ENCODE results near the gene TAS1R3.

Gene TAS1R3

DNA sequence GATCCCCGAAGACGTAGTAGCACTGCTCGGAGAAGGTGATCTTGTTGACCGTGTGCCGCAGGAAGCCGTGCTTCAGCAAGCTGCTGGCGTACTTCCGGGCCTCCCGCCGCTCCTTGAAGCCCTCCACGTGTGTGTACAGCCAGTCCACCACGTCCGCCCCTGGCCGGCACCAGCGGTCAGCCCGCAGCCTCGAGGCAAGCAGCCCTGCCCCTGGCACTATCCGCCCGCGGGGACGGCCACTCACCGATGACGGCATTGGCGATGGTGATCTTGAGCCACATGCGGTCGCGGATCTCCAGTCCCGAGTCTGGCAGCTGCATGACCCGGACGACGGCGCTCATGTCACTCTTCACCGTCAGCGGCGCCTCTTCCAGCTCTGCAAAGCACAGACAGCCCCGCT lies 7.2 kb downstream of the TAS1R3 start:
- TF ChIP-seq, protein P1, sequence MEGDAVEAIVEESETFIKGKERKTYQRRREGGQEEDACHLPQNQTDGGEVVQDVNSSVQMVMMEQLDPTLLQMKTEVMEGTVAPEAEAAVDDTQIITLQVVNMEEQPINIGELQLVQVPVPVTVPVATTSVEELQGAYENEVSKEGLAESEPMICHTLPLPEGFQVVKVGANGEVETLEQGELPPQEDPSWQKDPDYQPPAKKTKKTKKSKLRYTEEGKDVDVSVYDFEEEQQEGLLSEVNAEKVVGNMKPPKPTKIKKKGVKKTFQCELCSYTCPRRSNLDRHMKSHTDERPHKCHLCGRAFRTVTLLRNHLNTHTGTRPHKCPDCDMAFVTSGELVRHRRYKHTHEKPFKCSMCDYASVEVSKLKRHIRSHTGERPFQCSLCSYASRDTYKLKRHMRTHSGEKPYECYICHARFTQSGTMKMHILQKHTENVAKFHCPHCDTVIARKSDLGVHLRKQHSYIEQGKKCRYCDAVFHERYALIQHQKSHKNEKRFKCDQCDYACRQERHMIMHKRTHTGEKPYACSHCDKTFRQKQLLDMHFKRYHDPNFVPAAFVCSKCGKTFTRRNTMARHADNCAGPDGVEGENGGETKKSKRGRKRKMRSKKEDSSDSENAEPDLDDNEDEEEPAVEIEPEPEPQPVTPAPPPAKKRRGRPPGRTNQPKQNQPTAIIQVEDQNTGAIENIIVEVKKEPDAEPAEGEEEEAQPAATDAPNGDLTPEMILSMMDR (IDR thresholded peaks at IDR 0.05; ENCODE audit: low read depth, low read length): no peak
- H3K27me3 ChIP-seq: no peaks in the 10 kb centered on the region
- no peak for DNase-seq
- H3K36me3 ChIP-seq: peaks cover 49% of the 10 kb centered on the region
- H3K4me3 ChIP-seq (ENCODE audit: low read depth, low read length): no peak overlapping the region
- no peaks in the 10 kb centered on the region for H3K9me3 ChIP-seq
- no peaks in the 10 kb centered on the region for H3K4me1 ChIP-seq

DNA sequence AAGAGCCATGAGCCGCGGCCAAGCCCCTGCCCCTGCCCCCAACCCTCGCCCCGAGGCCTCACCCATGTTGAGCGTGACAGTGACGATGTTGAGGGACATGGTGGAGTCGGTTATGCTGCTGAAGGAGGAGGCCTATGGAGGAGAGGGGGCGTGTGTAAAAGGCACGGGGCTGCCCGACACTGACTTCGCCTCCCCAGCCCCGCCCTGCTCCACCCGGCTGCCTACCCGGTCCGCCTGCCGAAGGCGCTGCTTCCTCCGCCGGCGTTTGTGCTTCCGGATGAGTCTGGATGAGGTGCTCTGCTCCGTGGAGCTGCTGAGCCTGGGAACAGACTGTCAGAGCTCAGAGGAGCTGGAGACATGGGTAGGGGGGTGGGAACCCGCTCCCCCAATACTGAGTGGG lies 9.1 kb downstream of the TAS1R3 start:
- TF ChIP-seq, protein P1 (IDR thresholded peaks at IDR 0.05; ENCODE audit: low read depth, low read length): no peak
- Histone ChIP-seq H3K4me3 (ENCODE audit: low read depth, low read length) (no peak overlapping the region), H3K36me3 (peaks cover 46% of the 10 kb centered on the region), H3K9me3 (no peaks in the 10 kb centered on the region), H3K27me3 (no peaks in the 10 kb centered on the region), H3K4me1 (no peaks in the 10 kb centered on the region)
- DNase-seq: no peak

DNA sequence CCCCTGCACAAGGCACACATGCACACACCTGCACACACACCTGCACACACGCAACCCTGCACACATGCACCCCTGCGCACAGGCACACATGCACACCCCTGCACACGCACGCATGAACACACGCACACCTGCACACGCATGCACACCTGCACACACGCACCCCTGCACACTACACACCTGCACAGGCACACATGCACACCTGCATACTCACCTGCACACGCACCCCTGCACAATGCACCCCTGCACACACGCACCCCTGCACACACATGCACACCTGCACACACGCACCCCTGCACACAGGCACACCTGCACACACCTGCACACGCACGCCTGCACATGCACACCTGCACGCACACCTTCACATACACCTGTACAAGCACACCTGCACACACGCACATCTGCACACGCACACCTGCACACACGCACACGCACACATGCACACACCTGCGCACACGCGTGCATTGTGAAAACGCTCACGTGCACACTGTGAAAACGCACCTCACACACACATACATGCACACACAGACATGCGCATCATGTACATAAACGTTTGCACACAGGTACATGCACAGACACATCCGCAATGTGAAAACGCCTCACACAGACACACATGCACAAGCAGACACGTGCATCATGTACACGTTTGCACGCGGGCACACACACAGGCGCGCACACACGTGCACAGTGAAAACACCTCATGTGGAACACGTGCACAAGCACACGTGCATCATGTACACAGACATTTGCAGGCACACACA lies 9.9 kb downstream of the TAS1R3 start:
- no peaks in the 10 kb centered on the region for H3K9me3 ChIP-seq
- H3K4me1 ChIP-seq: no peaks in the 10 kb centered on the region
- TF ChIP-seq, protein P1 (IDR thresholded peaks at IDR 0.05; ENCODE audit: low read depth, low read length): no peak
- DNase-seq: no peak
- no peaks in the 10 kb centered on the region for H3K27me3 ChIP-seq
- H3K36me3 ChIP-seq: peaks cover 44% of the 10 kb centered on the region
- H3K4me3 ChIP-seq (ENCODE audit: low read depth, low read length): no peak overlapping the region

DNA sequence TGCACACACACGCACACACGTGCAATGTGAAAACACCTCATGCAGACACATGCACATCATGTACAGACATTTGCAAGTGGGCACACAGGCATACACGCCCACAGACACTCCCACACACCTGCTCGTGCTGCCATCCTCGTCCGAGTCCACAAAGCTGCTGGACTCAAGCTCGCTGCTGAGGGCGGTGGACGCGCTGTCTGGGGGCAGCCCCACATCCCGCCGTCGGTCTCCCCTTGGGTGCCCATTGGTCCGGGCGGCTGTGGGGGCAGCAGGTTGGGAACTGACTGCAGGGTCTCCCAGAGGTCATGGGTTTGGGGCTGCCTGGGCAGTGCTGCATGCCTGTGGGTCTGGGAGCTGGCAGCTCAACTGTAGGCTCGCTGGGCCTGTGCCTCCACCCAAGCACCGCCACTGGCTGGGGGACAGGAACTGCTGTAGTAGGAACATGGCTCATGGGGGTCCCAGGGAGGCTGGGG lies 10.5 kb downstream of the TAS1R3 start:
- TF ChIP-seq, protein P1 (IDR thresholded peaks at IDR 0.05; ENCODE audit: low read depth, low read length): no peak
- Histone ChIP-seq H3K4me3 (ENCODE audit: low read depth, low read length) (no peak overlapping the region), H3K4me1 (no peaks in the 10 kb centered on the region), H3K27me3 (no peaks in the 10 kb centered on the region), H3K36me3 (peaks cover 40% of the 10 kb centered on the region), H3K9me3 (no peaks in the 10 kb centered on the region)
- DNase-seq: no peak

DNA sequence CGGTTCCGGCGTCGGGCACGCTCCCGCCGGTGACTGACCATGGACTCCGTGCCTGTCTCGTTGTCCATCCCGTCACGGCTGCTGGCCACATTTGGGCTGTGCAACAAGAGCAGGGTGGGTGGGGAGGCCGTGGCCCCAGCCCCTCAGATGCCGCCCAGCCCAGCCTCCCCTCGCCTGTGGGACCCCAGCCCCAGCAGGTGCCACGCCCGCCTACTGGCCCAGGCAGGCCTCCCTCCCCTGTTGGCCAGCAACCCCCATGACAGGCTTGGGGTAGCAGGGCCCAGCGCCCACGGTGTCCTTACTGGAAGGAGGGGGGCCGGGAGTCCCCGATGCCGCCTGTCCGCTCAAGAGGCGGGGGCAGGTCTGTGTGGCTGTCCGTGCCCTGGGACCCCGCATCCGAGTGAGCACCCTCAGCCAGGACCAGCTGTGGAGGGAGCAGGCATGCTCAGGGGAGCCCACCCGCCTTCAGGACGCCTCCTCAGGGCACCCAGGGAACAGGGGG lies 11.0 kb downstream of the TAS1R3 start:
- H3K9me3 ChIP-seq: no peaks in the 10 kb centered on the region
- TF ChIP-seq, protein P1 (IDR thresholded peaks at IDR 0.05; ENCODE audit: low read depth, low read length): no peak
- DNase-seq: no peak
- H3K27me3 ChIP-seq: no peaks in the 10 kb centered on the region
- H3K4me3 ChIP-seq (ENCODE audit: low read depth, low read length): no peak overlapping the region
- H3K36me3 ChIP-seq: peaks cover 38% of the 10 kb centered on the region
- peaks cover under 1% of the 10 kb centered on the region; the same call in 1 of the 2 replicates for H3K4me1 ChIP-seq

DNA sequence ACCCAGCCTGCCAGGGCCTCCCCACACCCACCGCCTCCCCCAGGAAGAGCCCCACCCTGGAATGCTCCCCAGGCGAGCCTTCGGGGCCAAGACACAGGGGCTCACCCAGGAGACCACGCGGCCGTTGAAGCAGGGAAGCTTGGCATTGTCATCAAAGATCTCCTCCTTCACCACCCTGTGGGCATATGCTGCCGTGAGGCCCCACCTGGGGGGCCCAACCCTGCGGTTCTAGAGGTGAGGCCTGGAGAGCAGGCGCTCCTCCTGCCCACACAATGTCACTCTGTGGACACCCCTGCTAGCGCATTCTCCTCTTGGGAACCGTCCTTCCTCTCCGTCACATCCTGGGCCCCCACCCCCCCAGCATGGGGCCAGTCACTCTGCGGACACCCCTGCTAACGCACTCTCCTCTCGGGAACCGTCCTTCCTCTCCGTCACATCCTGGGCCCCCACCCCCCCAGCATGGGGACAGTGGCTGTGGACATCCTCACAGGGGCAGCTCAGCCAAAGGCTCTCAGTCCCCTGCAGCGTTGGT lies 11.6 kb downstream of the TAS1R3 start:
- TF ChIP-seq, protein P1 (IDR thresholded peaks at IDR 0.05; ENCODE audit: low read depth, low read length): no peak
- H3K4me3 ChIP-seq (ENCODE audit: low read depth, low read length): no peak overlapping the region
- peaks cover 33% of the 10 kb centered on the region for H3K36me3 ChIP-seq
- DNase-seq: no peak
- H3K27me3 ChIP-seq: no peaks in the 10 kb centered on the region
- H3K9me3 ChIP-seq: no peaks in the 10 kb centered on the region
- H3K4me1 ChIP-seq: peaks cover 3% of the 10 kb centered on the region; the same call in 1 of the 2 replicates

Measured in BE2C (cell line).